Cardiac fibroblast (primary cell): ENCODE results near the gene TRMT10A.

Source experiments
- DNase-seq, 2 donors: peaks; one replicate each; pipeline versions ENCODE4 v3.0.0 to v3.0.0-alpha.2; 2010; ENCODE audit warnings: low read depth in 2 of 2
- H3K4me3 ChIP-seq, 2 donors: replicated peaks in 1 of 2; 1 replicate in 1 of 2; 2 replicates in 1 of 2; pipeline ENCODE4 v1.5.1; 2011; ENCODE audit warnings: low read depth in 2 of 2, low read length in 2 of 2, mild to moderate bottlenecking in 2 of 2, moderate library complexity in 1 of 2
- TF ChIP-seq, protein P1 (sequence below): IDR thresholded peaks from one replicate; pipeline ENCODE4 v1.5.1; 2011; ENCODE audit warnings: low read depth, mild to moderate bottlenecking, low read length, inconsistent platforms

The TRMT10A gene, protein sequence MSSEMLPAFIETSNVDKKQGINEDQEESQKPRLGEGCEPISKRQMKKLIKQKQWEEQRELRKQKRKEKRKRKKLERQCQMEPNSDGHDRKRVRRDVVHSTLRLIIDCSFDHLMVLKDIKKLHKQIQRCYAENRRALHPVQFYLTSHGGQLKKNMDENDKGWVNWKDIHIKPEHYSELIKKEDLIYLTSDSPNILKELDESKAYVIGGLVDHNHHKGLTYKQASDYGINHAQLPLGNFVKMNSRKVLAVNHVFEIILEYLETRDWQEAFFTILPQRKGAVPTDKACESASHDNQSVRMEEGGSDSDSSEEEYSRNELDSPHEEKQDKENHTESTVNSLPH

DNA sequence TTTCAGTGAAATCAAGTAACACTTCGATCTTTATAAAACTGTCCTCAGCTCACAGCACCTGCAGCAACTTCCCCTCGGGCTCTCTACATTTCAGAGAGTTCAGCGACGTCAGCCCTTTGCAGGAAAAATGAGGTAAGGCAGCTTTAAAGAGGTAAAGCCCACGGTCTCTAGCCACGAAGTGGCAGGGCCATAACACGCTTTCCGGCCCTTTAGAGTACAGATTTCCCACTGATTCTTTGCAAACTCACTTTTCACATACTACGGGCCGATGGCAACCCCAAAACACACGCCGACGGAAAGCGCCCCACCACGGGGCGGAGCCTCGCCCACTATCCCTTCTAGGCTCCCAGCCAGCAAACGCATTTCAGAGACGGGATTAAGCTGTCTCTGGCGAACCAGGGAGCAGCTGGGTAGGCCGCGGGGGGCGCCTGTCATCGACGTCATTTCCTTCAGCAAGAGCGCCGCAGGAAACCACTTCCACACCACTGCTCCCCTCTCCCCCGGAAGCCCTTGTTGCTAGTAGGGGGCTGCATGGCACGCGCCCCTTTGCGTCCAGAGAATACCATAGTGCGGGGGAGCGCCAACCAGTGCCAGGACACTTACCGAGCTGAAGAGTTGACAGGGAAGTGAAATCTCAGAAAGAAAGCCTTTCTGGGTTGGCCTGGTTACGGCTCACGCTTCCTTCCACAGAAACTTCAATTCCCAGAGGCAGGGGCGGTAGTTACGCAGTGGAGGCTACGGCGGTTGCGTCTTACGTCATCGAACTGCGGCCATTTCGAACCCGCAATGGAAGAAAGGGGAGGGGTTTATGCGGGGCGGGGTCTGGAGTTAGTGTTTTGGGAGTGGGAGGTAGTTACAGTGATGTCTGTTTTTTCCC lies at the start of gene TRMT10A:
Gene TRMT10A, minus strand, starts transcription at position 730 of the 877 bp plus-strand sequence. CDS start 4,701 bp downstream, outside the sequence.
- peak within 1 kb of the TSS; percentile 68 to 69 for H3K4me3 ChIP-seq
- peak; percentile 99 for DNase-seq
- TF ChIP-seq, protein P1, sequence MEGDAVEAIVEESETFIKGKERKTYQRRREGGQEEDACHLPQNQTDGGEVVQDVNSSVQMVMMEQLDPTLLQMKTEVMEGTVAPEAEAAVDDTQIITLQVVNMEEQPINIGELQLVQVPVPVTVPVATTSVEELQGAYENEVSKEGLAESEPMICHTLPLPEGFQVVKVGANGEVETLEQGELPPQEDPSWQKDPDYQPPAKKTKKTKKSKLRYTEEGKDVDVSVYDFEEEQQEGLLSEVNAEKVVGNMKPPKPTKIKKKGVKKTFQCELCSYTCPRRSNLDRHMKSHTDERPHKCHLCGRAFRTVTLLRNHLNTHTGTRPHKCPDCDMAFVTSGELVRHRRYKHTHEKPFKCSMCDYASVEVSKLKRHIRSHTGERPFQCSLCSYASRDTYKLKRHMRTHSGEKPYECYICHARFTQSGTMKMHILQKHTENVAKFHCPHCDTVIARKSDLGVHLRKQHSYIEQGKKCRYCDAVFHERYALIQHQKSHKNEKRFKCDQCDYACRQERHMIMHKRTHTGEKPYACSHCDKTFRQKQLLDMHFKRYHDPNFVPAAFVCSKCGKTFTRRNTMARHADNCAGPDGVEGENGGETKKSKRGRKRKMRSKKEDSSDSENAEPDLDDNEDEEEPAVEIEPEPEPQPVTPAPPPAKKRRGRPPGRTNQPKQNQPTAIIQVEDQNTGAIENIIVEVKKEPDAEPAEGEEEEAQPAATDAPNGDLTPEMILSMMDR = no peak

DNA sequence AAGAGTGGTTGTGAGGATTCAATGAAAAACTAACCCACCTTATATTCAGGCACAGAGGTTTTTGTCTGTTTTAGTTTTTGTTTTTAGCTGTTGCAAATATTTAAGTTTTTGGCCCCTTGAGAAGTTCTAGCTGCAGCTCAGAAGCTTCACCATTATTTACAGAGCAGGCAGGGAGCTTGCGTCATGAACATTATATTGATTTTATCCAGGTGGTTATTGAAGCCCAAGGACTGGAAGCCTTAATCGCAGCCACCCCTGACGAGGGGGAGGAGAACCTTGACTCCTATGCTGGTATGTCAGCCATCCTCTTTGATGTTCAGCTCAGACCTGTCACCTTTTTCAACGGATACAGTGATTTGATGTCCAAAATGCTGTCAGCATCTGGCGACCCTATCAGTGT lies 48.9 kb upstream of the TRMT10A start:
- TF ChIP-seq, protein P1 = no peak
- DNase-seq = no peak
- no peak overlapping the region for H3K4me3 ChIP-seq

DNA sequence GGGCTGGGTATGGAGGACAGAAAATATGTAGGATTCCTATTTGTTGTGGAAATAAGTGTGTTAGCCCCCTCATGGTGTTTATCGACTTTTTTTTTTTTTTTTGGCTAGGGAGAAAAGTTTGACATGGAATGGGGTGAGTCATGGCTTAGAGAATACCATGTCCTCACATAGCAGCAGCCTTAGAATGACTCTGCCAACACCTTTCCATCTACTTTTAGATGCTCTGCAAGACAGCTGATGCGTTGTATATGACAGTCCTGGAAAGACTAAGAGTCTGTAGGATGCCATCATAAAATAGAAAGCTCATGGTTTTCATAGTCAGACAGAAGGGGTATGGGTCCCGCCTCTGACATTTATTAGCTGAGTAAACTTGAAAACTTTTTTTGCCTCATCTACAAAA lies 48.4 kb upstream of the TRMT10A start:
- TF ChIP-seq, protein P1 = no peak
- DNase-seq = no peak
- H3K4me3 ChIP-seq = no peak overlapping the region

DNA sequence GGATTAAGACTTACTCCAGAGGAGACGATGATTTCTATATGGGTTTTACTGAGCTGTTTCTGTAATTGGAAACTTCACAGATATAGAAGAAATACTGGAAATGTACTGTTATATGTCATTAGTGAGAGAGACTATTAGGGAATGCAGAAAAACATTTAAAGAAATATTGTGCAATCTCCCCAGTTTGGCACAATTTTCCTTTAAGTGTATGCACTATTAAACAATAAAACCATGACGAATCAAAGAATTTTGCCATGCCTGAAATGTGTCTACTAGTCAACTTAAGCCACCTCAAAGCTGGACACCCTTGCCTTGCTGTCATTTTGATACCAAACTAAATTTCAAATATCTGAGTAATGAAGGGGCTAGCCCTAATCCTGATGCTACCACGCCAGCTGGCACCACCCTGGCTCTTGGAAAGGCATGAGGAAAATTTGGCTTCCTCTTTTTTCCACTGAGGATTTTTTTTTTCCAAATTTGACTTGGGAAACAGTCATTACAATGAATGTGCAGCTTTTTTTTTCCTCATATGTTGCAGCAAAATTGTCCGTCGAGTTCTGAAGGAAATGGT lies 46.9 kb upstream of the TRMT10A start:
- H3K4me3 ChIP-seq = no peak overlapping the region
- TF ChIP-seq, protein P1 = no peak
- DNase-seq = peak in 1 of 2 donors; percentile 10

DNA sequence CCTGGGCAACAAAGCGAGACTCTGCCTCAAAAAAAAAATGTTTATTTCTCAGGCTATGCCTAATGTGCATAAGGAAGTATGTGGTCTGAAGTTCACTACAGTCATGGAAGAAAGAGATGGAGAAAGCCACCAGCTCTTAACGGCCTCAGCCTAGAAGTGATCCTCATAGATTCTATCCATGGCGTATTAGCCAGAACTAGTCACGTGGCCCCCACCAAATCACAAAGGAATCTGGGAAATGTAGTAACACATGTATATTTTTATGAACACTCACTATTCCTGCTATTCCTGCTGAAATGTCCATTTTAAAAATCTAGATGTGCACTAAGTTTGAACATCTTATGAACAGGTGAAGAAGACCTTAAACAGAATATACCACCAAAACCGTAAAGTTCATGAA lies 44.6 kb upstream of the TRMT10A start:
- TF ChIP-seq, protein P1 = no peak
- no peak for DNase-seq
- H3K4me3 ChIP-seq = no peak overlapping the region

DNA sequence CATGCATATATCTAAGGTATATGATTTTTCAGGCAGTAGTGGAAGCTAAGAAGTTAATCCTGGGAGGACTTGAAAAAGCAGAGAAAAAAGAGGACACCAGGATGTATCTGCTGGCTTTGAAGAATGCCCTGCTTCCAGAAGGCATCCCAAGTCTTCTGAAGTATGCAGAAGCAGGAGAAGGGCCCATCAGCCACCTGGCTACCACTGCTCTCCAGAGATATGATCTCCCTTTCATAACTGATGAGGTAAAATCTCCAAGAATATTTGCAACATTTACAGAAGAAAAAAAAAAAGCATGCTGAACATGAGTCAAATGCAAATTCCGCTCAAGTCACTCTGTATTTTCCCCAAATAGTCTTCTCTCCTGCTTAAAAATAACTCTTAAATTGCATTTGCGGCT lies 42.9 kb upstream of the TRMT10A start:
- no peak for DNase-seq
- TF ChIP-seq, protein P1 = no peak
- H3K4me3 ChIP-seq = no peak overlapping the region
